Activated CD8-positive, alpha-beta memory T cell treated with anti-CD3 and anti-CD28 coated beads, Interleukin-2, amount 50 U/mL, for 24 hours (primary cell): ENCODE data around the gene VMP1.
"Not testable (repeated sequence)": the region's sequence is repeated elsewhere in the genome, so short reads cannot be mapped to it uniquely, and the experiment has no call there.

Experiments used
- DNase-seq: peaks from one replicate; pipeline ENCODE4 v3.0.0-alpha.2; 2020; ENCODE audit errors: extremely low read depth

VMP1 gene

DNA sequence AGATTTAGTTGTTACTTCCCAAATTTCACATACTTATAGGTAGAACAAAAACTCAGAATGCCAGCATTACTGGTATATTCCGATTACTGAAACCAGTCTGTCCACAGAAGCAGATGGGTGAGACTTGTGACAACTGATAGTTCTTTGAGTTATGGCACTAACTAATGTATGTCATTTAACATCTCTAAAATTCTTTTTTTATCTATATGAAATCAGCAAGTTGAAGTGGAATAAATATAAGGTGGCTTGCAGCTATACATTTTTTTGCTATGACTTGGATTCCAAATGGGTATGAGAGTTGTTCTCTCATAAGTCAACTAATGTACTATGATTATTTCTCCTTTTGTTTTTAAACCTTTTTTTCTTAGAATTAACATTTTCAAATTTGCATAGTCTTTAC lies 69.1 kb downstream of the VMP1 start:
- no peak for DNase-seq

DNA sequence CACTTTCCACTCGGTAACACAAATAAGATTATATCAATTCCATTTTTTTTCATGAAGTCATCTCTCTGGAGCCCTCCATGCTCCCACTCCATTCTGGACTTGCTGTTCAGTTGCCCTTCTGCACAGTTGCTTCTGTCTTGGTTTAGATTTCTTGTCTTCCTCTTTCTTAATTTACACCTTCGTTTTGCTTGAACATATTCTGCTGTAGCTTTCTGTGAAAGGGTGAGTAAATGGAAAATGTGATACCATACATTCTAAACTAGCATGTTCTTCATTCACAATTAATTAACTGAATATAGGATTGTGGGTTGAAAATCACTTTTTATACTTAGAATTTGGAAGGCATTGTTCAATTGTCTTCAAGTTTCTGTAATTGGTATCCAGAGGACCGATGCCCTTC lies 69.6 kb downstream of the VMP1 start:
- DNase-seq, result no peak

DNA sequence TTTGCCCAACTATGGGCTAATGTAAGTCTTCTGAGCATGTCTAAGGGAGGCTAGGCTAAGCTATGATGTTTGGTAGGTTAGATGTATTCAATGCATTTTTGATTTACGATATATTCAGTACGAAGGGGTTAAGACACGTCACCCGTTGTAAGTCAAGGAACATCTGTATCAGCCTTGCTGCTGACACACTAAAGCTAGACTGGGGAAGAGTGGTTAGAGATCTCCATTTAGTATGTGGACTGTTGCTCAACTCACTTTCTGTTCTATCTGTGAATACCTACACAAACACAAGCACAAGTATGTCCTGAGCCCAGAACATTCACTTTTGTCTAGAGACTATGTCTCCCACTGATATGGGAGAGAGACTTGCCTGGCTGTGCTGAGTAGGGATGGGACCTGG lies 71.5 kb downstream of the VMP1 start:
- no peak for DNase-seq

DNA sequence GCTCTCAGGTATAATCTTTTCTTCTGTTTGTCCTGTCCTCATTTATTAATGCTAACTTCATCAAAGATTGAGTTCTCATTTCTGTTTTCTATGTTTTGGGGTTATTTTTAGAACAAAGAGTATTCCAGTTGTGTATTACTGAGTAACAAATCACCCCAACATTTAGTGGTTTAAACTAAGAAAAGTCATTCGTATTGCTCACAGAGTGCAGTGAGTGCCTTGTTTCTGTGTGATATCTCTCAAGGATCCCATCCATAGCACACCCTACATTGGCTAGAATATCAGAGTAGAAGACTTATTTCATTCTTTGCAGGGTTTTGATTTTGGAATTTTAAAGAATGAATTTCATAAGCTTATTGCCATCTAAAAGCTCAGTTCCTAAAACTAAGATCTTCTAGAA lies 72.1 kb downstream of the VMP1 start:
- DNase-seq, result no peak

DNA sequence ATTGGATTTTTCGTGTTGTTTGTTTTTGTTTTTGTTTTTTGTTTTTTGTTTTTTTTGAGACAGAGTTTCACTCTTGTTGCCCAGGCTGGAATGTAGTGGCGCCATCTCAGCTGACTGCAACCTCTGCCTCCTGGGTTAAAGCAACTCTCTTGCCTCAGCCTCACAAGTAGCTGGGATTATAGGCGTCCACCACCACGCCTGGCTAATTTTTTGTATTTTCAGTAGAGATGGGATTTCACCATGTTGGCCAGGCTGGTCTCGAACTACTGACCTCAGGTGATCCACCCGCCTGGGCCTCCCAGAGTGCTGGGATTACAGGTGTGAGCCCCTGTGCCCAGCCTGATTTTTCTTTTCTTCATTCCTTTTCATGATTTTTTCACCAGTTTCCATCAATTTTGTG lies 73.1 kb downstream of the VMP1 start:
- DNase-seq, result not testable (repeated sequence)

DNA sequence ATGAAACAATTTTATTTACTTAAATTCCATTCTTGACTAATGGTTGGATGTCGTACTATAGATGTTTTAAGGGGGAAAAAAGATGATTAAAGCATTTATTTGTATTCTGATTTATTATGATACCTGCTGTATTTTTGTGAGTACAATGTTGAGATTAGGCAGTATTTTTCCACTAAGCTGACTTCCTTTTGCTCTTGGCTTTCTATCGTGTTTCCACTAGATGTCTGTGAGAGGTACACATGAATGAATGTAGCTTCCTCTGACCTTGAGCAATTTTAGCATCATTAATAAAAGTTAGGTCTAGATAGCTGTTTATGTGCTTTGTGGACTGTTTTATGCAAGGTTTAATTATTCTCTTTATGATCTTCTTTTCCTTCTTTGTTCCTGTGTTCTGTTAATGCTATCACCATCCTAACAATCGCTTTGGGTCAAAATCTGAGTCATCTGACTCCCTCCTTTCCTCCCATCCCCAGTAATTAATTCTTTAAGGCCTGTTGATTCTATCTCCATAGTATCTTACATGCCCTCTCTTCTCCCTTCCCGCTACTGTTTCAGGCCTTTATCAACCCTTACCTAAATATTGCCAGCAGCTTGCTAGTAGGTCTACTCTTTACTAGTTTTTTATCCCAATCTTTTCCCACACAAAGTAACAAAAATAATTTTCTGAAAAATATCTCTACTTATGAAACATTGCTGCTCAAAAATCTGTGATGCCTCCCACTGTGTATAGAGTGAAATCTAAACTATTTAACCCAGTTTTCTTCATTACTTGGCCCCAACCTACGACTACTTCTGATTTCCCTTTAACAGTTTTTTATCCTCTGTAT lies 76.0 kb downstream of the VMP1 start:
- DNase-seq, result no peak

DNA sequence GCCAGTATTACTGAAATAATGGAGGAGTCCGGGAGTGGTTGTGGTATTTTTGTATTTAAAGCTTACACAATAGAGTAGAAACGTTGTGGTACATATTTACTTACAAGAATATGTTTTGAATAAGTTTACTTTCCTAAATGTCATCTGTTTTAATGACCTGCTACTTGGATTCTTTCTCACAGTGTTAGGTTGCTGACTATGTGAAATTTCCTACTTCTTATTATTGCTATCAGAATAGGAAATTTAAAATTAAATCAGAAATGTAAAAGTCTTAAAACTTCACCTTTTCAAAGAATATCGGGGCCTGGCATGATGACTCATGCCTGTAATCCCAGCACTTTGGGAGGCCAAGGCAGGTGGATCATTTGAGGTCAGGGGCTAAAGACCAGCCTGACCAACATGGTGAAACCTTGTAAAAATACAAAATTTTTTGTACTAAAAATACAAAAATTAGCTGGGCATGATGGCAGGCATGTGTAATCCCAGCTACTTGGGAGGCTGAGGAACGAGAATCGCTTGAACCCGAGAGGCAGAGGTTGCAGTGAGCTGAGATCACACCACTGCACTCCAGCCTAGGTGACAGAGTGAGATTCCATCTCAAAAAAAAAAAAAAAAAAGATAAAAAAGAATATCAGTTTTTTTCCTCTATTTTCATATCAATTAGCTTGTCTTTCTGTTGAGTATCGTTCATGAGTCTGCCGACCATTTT lies 77.8 kb downstream of the VMP1 start:
- no peak for DNase-seq

DNA sequence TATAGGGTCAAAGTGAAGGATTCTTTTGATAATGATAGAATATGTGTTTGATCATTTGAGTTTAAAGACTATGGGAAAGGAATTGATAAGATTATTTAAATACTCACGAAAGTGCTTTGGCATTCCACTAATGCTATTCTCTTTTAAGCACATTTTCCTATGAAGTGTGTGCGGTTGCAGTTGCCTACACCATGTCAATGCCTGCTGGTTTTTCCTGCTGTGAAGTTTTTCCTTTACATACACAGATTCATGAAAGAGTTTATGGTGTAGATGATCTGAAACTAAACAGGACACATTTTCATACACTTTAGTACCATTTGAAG lies 78.7 kb downstream of the VMP1 start:
- no peak for DNase-seq

DNA sequence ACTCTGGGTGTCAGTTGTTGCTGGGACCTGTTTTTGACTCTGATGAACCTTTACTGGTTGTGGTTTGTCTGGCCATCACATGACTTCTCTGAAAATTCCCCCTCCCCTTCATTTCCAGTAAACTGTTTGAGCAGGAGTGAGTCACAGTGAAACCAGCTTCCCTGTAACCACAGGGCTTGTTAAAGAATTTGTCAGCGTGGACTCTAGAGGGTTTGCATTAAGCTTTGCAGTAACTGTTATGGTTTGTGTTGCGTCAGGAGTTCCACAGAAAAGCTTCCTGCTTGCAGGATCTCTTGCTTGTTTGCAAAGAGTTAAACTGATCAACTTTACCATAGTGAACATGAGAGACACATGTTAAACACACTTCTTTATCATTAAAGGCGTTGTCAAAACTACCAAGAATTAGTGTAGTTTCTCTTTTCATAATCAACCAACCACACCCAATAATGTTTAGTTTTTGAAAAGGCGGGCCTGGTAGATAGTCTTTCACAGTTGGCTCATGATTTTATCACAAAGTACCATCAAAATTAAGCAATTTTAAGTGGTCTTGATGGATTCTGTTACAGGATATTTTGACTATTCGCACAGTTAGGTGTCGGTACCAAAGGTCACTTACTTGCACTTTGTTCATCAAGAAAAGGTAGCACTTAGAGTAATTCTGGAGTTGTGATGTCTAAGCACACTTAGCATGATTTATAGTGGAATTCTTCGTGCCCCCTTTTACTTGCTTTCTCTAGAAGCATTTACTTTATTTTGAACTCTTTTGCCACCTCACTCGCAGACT lies 79.3 kb downstream of the VMP1 start:
- peak; percentile 70 for DNase-seq

DNA sequence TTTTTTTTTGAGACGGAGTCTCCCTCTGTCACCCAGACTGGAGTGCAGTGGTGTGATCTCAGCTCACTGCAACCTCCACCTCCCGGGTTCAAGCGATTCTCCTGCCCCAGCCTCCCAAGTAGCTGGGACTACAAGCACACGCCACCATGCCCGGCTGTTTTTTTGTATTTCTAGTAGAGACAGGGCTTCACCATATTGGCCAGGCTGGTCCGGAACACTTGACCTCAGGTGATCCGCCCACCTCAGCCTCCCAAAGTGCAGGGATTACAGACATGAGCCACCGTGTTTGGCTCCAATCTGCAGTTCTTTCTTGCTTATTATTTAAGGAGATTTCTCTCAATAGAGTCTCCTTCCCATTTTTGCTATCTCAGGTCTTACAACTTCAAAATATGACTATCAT lies 82.4 kb downstream of the VMP1 start:
- not testable (repeated sequence) for DNase-seq

DNA sequence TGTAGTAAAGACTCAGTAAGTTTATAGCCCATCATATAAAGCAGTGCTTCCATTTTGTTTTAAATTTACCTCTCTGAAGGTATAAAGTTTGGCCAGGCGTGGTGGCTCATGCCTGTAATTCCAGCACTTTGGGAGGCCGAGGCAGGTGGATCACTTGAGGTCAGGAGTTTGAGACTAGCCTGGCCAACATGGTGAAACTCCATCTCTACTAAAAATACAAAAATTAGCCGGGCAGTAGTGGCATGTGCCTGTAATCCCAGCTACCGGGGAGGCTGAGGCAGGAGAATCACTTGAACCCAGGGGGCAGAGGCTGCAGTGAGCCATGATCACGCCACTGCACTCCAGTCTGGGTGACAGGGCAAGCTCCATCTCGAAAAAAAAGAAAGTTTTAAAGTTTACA lies 83.0 kb downstream of the VMP1 start:
- DNase-seq, result not testable (repeated sequence)

DNA sequence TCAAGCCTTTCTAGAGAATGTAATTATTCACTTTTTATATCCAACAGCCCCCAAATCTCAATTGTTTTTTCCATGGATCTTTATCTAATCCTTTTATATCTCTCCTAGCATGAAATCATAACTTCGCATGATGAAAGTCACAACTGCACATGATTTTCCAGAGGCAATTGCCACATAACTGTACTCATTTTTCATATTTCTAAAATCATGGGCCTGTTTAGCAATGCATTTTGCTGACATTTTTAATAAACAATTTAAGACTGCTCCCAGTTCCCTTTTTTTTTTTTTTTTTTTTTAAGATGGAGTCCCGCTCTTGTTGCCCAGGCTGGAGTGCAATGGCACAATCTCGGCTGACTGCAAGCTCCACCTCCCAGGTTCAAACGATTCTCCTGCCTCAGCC lies 83.5 kb downstream of the VMP1 start:
- no peak for DNase-seq

DNA sequence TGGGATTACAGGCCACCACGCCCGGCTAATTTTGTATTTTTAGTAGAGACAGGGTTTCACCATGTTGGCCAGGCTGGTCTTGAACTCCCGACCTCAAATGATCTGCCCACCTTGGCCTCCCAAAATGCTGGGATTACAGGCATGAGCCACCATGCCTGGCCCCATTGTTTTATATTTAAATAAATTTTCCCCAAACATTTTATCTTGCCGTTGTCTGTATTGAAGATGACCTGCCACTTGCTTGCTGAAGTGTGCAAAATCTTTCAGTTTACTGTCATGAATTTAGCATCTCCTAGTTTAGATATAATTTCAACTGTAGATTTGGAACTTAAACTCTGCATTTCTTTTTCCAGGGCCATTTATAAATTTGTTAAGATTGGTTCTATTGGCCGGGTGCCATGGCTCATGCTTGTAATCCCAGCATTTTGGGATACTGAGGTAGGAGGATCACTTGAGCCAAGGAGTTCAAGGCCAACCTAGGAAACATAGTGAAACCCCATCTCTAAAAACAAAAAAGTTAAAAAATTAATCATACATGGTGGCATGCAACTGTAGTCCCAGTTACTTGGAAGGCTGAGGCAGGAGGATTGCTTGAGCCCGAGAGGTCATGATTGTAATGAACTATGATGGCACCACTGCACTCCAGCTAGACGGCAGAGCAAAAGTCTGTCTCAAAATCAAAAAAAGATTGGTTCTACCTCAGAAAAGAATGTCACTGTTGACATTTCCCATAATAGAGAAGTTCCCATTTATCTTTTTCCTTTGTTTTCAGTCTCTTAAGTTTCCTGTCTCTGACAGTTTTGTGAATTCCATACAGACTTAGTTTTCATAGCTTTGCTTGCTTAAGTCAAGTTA lies 84.4 kb downstream of the VMP1 start:
- DNase-seq, result no peak

DNA sequence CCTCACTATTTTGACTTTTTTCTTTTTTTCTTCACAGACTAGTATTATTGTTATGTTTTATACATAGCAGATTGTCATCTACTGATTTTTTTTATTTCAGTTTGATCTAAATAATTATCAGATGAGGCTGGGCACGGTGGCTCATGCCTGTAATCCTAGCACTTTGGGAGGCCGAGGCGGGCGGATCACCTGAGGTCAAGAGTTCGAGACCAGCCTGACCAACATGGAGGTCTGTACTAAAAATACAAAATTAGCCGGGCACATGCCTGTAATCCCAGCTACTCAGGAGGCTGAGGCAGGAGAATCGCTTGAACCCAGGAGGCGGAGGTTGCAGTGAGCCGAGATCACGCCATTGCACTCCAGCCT lies 85.0 kb downstream of the VMP1 start:
- DNase-seq, result not testable (repeated sequence)

DNA sequence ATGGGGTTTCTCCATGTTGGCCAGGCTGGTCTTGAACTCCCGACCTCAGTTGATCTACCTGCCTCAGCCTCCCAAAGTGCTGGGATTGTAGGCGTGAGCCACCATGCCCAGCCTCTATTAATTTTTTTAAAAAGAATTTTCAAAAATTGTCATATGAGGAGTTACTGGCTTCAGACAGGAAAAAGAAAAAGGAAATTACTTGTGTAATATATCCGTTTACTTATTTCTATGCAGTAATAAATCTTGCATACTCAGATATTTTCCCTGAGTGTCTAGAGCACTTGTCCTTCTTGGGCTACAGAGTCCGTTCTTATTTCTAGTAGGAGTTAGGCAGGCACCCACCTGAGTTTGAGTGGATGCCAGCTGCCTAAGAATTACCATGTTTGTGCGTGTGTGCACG lies 85.8 kb downstream of the VMP1 start:
- no peak for DNase-seq

DNA sequence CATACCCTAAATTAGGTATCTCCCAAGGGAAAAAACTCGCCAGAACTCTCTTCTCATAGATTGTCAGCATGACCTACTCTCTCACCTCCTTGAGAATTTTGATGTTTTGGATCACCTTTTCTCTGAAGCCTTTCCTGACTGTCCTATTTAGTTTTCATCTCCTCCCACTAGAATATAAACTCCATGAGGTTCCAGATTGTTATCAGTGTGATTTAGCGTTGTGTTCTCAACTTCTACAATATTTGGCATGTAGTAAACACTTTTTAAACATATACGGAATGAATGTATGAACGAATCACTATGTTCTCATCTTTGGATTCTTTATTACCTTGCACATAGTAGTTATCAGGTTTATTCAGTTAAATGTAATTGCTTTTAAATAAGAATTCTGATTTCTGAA lies 88.7 kb downstream of the VMP1 start:
- DNase-seq, result no peak

DNA sequence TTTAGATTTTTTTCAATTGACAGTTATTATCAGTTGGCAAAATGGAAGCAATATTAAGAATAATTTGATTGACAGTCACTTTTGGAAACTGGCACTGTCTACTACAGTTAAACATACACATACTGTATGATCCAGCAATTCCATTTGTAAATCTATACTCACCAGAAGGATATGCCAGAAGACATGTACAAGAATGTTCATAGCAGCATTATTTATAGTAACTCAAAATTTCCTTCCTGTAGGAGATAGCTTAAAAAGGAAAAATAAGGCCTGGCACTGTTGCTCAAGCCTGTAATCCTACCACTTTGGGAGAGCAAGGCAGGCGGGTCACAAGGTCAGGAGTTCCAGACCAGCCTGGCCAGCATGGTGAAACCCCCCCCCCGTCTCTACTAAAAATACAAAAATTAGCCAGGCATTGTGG lies 89.3 kb downstream of the VMP1 start:
- DNase-seq, result no peak

DNA sequence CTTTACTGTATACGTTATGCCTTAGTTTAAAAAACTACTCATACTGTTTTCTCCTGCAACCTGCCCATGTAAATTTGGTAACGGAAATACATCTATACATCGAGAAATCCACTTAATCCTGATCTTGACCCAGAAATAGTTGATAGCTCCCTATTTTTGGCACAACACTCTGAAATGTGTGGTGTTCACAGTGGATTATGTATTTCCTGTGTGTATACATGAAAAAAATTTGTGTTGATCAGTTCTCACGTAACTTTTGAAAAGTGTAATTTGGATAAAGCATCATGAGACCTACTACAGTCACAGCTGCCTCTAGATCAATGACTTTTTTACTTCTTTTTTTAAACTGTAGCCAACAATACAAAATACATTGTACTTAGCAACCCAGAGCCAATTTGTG lies 90.7 kb downstream of the VMP1 start:
- no peak for DNase-seq

DNA sequence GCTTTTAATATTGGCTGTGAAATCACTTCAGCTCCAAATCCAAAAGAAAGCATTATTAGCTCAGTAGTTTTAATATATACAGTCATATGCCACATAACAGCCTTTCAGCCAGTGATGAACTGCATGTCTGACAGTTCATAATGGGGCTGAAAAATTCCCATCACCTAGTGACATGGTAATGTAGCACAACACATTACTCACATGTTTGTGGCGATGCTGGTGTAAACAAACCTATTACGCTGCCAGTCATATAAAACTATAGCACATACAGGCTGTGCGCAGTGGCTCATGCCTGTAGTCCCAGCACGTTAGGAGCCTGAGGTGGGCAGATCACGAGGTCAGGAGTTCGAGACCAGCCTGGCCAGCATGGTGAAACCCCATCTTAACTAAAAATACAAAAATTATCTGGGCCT lies 93.1 kb downstream of the VMP1 start:
- no peak for DNase-seq

DNA sequence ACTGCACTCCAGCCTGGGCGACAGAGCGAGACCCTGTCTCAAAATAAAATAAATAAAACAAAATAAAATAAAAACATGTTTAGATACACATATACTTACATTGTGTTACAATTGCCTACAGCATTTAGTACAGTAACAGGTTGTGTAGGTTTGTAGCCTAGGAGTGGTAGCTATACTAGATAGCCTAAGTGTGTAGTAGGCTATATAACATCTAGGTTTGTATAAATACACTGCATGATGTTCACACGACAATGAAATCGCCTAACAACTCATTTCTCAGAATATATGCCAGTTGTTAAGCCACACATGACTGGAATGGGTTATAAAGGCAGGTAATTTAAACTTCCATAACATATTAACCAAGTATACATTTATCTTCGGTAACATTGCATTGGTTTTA lies 94.7 kb downstream of the VMP1 start:
- DNase-seq, result no peak

DNA sequence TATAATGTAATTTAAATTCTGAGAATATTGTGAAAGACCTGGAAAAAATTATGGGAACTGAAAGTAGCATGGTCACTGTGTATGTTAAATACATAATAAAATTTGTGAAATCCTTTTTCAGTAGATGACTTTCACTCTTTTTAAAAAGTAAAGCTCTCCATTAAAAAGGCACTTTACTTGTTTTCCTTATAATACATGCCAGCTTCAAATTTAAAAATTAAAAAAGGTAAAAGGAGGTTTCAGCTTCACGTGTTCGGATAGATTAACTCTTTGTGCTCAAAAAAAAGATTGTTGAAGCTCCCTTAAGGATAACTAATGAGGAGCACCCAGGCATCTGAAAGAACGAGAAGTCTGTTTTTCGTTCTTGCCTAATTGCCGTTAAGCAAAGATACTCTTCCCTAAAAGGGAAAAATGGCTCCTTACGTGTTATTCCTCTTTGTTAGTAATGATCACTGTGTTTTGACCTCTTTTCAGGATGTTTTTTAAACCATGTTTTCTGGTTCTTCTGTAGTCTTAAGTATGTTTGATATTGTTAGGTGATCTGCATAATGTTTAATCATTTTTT lies 97.5 kb downstream of the VMP1 start:
- DNase-seq, result no peak

DNA sequence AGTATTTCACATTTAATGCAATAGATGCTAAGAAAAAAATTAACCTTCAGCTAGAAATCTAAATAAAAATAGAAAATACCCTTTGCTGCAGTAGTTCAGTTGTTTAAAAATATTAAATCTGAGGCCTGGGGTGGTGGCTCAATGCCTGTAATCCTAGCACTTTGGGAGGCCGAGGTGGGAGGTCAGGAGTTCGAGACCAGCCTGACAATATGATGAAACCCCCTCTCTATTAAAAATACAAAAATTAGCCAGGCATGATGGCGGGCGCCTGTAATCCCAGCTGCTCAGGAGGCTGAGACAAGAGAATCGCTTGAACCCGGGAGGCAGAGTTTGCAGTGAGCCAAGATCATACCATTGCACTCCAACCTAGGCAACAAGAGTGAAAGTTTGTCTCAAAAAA lies 98.9 kb downstream of the VMP1 start:
- DNase-seq, result not testable (repeated sequence)
